ENCODE measurements around the gene FCHSD2.

Gene FCHSD2

DNA sequence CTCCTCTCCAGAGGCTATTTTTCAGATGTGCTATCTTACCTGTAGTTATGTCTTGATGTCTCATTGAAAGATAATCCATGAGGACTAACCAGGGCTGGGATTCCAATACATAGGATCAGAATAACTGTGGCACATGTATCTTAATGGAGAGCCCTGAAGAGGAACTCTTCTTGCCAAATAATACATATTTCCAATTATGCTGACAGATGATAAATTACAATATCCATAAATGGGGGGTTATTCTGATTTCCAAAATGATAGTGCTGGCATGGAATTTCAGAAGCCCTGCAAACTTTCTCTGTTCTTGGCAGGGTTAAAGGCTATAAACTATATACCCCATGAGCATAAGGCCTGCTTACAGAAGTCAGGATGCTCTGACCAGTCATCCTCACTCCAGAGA, 173.7 kb downstream of the FCHSD2 start:
- DNase-seq (ENCODE audit: low spot score), result no peak

DNA sequence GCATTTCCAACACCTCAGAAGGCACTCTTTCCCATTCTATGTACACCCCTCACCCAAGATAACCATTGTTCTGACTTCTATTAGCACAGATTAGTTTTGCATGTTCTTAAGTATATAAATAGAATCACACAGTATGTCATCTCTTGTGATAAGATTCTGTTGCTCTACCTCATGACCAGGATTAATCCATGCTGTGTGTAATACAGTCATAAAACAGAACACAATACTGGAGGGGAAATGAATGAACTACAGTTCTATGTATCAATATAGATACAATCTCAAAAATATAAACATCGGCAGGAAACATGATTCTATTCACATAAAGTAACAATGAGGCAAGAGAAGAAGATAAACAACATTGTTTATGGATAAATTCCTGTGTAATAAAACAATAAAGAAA, 176.4 kb downstream of the FCHSD2 start:
- DNase-seq (ENCODE audit: low spot score), result no peak

- DNase-seq (ENCODE audit: low spot score), result no peak
Measured at GRCh38 chr11:72962717-72963116, 179.4 kb downstream of the FCHSD2 start.

GRCh38 chr11:72962084-72962483, 180.0 kb downstream of the FCHSD2 start:
- no peak for DNase-seq (ENCODE audit: low spot score)

DNA sequence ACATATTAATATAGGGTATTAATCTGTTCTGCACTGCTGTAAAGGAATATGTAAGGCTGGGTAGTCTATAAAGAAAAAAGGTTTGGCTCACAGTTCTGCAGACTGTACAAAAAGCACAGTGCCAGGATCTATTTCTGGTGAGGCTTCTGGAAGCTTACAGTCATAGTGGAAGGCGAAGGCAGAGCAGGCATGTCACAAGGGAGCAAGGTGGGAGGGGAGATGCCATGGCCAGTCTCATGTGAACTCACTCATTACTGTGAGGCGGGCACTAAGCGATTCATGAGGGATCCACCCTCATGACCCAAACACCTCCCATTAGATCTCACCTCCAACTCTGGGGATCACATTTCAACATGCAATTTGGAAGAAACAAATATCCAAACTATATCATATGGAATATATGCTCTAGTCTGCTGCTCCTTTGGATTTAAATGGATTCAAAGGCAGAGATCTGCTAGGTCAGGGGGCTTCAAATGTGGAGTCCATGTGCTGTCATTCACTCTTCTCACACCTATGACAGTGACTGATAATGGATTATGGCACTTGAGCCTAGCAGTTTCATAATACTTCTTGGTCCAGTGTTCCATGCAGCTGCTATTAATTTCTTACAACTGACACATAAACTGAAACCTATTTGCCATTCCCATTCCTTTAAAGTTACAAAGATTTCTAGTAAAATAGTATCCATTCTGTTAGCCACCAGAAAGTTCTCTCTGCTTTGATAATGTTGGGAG, 182.0 kb downstream of the FCHSD2 start:
- no peak for DNase-seq (ENCODE audit: low spot score)

DNA sequence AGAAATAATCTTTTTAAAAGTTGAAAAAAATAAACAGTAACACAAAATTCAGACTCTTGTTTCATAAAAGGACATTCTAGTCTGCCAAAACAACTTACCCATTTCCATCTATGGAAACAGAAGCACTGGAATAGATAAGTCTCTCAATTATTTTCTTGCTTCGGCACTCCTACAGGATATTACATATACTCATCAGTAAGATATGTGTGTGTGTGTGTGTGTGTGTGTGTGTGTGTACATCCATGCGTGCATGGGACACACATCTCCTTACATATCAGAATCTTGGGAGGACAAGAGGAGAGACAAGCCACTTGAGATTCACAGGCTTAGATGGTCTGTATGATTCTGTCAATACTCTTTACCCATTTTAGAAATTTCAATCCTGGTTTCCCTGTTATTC, 183.3 kb downstream of the FCHSD2 start:
- DNase-seq (ENCODE audit: low spot score), result no peak

GRCh38 chr11:72955466-72955865, 186.7 kb downstream of the FCHSD2 start:
- DNase-seq (ENCODE audit: low spot score), result no peak

DNA sequence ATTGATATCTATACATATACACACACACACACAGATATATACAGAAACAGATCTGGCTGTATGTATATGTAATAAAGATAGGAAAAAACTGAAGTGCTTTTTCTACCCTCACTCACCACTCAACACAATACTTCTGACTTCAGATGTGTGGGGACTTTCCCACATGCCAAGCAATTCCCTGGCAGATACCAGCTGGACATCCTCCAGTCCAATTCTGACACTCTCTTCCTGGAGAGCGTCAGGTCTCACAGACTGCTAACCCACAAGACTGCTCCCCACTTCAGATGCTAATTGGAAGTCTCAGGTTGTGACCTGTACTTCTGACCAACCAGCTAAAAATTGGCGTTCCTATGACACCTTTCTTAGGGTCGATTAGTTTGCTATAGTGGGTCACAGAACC, 187.3 kb downstream of the FCHSD2 start:
- no peak for DNase-seq (ENCODE audit: low spot score)

DNA sequence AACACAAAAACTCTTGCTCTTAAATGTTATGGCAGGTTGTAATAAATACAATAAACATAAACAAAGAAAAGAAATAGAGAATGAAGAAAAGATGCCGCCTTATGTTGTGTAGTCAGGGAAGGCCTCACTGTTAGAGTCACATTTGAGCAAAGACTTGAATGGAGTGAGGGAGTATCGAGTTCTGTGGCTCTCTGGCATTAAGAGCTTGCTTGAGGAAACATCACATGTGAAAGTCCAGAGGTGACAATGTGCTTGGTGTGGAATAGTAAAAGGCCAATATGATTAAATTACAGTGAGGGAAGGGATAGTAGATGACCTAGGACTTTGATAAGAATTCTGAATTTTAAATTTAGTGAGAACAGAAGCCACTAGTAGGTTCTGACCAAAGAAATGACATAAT, 188.5 kb downstream of the FCHSD2 start:
- DNase-seq (ENCODE audit: low spot score), result no peak

DNA sequence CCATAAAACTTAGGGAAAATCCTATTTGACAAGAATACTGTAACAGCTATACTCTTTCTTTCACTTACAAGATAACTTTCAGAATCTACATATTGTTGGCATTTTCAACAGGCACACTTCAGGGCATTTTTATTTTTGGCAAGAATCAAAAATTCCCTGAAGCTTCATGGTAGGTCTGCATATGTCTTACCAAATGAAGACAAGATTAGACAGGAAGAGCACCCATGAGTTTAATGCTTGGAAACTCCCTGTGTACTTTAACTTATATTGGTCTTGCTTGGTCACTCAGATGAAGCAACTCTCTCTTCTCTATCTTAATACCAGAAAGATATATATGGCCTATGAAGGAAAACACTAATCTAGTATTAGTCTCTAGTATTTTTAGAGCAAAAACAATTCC, 190.2 kb downstream of the FCHSD2 start:
- DNase-seq (ENCODE audit: low spot score), result no peak

DNA sequence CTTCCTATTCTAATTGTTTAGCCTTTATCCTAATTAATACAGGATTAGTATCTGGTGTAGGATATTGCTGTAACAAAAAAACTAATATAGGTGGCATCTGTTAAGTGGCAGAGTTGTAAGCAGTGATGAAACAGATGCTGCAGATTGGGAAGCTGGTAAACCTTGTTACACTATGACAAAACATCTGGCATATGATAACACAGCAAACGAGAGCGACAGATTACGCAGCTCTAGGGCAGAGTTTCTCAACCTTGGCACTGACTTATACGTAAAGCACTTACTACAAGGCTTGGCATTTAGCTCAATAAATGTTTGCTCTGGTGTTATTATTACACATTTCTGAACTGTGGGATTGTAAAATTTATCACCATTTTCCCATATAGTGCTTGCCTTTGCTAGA, 190.9 kb downstream of the FCHSD2 start:
- no peak for DNase-seq (ENCODE audit: low spot score)

GRCh38 chr11:72950685-72951084, 191.4 kb downstream of the FCHSD2 start:
- DNase-seq (ENCODE audit: low spot score), result no peak

- no peak for DNase-seq (ENCODE audit: low spot score)
Measured at GRCh38 chr11:72947229-72947628, 194.9 kb downstream of the FCHSD2 start.

DNA sequence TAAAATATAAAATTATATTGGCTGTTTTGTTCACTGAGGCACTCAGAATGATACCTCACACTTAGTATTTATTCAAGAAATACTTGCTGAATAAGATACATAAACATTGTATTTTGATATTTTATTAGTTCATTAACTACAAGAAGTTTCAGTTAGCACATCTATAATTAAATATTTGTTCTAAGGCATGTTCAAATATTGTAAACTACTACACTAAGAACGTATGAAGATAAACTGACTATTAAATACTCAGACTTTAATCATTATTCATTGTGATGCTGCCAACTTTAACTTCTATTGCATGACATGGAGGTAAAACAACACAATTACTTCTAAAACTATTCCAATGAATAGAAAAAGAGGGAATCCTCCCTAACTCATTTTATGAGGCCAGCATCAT, 198.5 kb downstream of the FCHSD2 start:
- DNase-seq (ENCODE audit: low spot score), result no peak

DNA sequence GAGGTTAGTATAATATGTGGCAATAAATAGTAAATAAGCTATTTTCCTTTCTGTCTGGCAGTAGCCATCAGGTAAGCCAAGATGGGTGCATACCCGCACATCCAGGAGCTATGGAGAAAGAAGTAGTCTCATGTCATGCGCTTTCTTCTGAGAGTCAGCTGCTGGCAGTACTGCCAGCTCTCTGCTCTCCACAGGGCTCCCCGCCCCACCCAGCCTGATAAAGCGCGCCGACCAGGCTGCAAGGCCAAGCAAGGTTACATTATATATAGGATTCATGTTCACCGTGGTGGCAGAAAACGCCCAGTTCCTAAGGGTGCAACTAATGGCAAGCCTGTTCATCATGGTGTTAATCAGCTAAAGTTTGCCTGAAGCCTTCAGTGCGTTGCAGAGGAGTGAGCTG, 201.7 kb downstream of the FCHSD2 start:
- DNase-seq (ENCODE audit: low spot score), result no peak

DNA sequence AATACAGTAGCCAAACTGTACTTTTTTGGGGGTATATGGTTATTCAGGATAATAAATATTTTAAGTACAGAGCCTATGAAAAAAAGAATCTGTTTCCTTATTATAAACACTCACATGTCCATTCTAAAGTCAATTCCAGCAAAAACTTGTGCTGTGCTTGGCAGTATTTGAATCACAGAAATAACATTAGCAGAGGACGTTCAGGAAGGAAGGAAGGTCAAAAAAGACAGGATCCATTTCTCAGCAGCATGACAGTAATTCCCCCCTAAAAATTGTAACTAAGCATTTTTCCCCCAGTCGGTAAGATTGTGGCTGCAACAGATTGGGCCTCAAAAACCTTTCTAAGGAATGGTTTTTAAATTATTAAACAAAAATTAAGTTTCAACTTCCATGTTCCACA, 203.1 kb downstream of the FCHSD2 start:
- no peak for DNase-seq (ENCODE audit: low spot score)

- DNase-seq (ENCODE audit: low spot score), result no peak
Measured at GRCh38 chr11:72937439-72937838, 204.7 kb downstream of the FCHSD2 start.

GRCh38 chr11:72935700-72936099, 206.4 kb downstream of the FCHSD2 start:
- DNase-seq (ENCODE audit: low spot score), result no peak

GRCh38 chr11:72932132-72932570, 210.0 kb downstream of the FCHSD2 start:
- DNase-seq (ENCODE audit: low spot score), result no peak

DNA sequence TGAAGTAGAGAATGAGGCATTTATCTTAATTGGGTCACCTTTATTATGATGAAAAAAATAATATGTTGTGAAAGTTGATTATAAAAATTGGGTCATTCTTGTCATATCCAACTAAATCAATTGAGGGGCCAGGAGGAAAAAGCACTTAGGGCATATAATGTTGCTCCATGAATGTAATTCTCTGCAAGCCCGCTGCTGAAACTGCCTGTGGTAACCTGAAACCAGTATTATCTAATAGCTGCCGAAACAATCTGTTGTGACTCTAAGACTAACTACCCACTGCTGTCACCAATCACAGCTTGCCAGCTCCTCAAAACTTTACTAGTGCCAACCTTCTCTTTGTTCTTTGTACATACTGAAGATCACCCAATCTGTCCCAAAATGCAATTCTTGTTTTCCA, 212.1 kb downstream of the FCHSD2 start:
- DNase-seq (ENCODE audit: low spot score), result no peak

GRCh38 chr11:72929256-72929655, 212.9 kb downstream of the FCHSD2 start:
- no peak for DNase-seq (ENCODE audit: low spot score)

- no peak for DNase-seq (ENCODE audit: low spot score)
Measured at GRCh38 chr11:72927380-72927779, 214.7 kb downstream of the FCHSD2 start.

DNA sequence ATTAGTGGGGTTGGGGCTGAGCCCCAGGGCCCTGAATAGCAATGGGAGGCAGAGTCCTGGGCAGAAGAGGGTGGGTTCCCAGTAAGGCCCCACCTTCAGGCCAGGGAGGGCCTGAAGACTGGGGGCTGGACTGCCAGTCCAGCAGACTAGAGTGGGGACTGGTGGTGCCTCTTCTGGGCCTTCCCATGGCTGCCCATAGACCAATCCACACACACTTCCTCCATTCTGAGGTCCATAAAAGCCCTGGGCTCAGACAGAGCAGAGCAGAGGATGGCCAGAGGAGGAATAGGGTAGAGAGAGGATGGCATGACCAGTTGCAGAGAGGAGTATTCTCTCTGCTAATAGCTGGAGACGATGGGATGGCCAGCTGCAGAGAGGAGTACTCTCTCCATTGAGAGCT, 216.0 kb downstream of the FCHSD2 start:
- DNase-seq (ENCODE audit: low spot score), result no peak

GRCh38 chr11:72925656-72926055, 216.5 kb downstream of the FCHSD2 start:
- no peak for DNase-seq (ENCODE audit: low spot score)

All from left forelimb (tissue), 1 donor.